Measurements from ENCODE around the gene LLGL1. TPM values are rescaled to one million over a fixed set of nuclear protein-coding genes. Genes with fewer than 3 reads are reported as not detected.

LLGL1 gene
- total and polyA plus RNA-seq, 5 donors, result 8.6 to 13.9 (median 12.0) TPM

DNA sequence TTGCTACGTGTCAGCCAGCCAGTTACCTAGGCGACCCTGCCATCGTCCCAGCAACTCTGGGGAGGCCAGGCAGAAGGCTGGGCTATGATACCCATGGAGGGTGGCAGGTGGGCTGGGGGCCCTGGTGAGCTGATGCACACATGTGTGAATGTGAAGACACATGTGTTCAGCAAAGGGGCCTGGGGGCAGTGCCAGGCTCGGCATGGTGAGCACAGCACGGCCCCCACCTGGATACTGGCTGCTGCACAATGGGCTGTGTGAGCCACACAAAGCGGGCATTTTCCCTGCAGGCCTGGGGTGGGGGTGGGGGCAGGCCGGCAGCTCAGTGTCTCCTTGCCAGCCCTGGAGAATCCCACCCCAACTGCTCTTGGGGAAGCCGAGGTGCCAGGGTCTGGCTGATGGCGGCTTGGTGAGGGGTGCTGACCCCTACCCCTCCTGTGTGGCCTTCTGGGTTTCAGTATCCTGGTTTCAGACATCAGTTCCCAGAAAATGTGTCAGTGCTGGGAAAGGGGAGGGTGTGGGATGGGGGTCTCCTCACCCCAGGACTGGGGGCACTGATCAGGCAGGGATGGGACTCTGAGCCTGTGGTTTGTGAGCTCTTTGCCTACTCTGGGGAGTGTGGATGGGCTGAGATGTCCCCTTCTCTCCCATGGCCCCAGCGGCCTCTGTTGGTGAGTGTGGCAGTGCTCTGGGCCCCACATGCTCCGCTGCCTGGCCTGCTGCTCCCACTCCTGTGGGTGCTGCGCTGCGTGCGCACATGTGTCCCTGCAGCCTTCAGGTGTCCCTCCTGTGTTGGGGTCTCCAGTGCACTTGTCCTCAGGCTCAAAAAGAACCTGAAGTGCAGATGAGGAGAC lies 5.1 kb downstream of the LLGL1 start:
- Histone ChIP-seq H3K27ac (ENCODE audit: low read length) (no peak overlapping the region), H3K4me3 (ENCODE audit: low read length) (no peak overlapping the region), H3K27me3 (ENCODE audit: control insufficient read depth, insufficient read depth) (no peaks in the 10 kb centered on the region), H3K9me3 (ENCODE audit: control insufficient read depth, low read length) (no peaks in the 10 kb centered on the region), H3K4me1 (ENCODE audit: control insufficient read depth, insufficient read depth, low read length) (no peaks in the 10 kb centered on the region)
- WGBS, result 79% methylated on average over 14 of the region's 14 CpGs
- intact Hi-C loops (cut with DNase I), result no loop called here
- DNase-seq, result peak in 1 of 3 donors; percentile 40
- ATAC-seq, result no peak

- intact Hi-C loops (cut with DNase I), result no loop called here
- Histone ChIP-seq H3K27me3 (ENCODE audit: control insufficient read depth, insufficient read depth) (no peaks in the 10 kb centered on the region), H3K4me1 (ENCODE audit: control insufficient read depth, insufficient read depth, low read length) (no peaks in the 10 kb centered on the region), H3K27ac (ENCODE audit: low read length) (no peak overlapping the region), H3K9me3 (ENCODE audit: control insufficient read depth, low read length) (no peaks in the 10 kb centered on the region), H3K4me3 (ENCODE audit: low read length) (no peak overlapping the region)
- ATAC-seq, result no peak
- 63% methylated on average over 9 of the region's 9 CpGs for WGBS
- DNase-seq, result no peak
These were observed 5.7 kb downstream of the LLGL1 start for GRCh38 chr17:18231164-18231563.

DNA sequence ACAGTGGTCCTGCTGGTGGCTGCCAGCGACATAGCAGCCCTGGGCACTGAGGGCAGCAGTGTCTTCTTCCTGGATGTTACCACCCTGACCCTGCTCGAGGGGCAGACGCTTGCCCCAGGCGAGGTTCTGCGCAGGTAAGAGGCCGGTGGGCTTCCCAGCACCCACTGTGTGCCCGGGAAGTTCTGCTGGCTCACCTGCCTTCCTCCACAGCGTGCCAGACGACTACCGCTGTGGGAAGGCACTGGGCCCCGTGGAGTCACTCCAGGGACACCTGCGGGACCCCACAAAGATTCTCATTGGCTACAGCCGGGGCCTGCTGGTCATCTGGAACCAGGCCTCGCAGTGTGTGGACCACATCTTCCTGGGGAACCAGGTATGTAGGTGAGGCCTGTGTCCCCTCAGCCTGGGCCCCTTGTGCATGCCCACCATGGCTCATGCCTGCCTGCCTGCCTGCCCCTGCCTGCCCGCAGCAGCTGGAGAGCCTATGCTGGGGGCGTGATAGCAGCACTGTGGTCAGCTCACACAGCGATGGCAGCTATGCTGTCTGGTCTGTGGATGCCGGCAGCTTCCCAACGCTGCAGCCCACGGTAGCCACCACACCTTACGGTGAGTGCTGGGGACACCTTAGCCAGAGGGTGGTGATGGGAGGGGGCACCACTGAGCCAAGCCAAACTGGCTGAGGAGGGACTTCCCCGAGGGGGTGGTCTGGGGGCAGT lies 8.5 kb downstream of the LLGL1 start:
- ATAC-seq (no peak), DNase-seq (no peak)
- Histone ChIP-seq H3K4me1 (ENCODE audit: control insufficient read depth, insufficient read depth, low read length) (no peaks in the 10 kb centered on the region), H3K4me3 (ENCODE audit: low read length) (no peak overlapping the region), H3K27me3 (ENCODE audit: control insufficient read depth, insufficient read depth) (no peaks in the 10 kb centered on the region), H3K9me3 (ENCODE audit: control insufficient read depth, low read length) (no peaks in the 10 kb centered on the region), H3K27ac (ENCODE audit: low read length) (no peak overlapping the region)
- 94% methylated on average over 22 of the region's 22 CpGs for WGBS
- intact Hi-C loops (cut with DNase I), result no loop called here

DNA sequence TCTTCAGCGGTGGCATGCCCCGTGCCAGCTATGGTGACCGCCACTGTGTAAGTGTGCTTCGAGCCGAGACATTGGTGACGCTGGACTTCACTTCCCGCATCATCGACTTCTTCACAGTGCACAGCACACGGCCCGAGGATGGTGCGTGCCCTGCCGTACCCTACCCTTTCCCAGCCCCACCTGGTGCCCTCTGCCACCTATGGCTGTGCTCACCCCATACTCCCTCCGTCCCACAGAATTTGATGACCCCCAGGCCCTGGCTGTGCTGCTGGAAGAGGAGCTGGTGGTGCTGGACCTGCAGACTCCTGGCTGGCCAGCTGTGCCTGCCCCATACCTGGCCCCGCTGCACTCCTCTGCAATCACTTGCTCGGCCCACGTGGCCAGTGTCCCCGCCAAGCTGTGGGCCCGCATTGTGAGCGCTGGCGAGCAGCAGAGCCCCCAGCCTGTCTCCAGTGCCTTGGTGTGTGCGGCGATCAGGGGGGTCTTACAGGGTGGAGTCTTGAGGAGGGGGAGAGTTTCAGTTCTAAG lies 9.5 kb downstream of the LLGL1 start:
- H3K4me3 ChIP-seq (ENCODE audit: low read length), result no peak overlapping the region

DNA sequence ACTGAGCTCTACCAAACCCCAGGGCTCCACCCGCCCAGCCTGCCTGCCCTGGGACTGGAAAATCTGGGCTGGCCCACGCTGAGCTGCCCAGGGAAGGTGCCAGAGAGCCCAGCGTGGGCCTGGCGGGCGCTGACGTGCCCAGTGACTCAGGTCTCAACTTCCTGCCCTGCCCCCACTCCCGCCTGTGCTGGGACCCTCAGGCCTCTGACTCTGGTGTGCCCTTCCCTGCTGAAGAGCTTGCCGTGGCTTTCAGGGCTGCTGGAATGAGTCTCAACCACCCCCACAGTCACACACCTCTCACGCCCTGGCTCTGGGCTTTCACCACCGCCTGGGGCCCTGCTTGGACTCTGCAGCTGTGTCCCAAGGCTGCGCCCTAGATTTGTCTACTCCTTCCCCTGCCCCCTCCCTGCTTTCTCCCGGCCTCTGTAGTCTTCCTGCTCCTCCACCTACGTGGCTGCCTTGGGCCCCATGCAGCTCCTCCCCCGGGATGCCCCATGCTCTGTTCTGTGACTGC lies 10.4 kb downstream of the LLGL1 start:
- ATAC-seq, result peak; percentile 3 to 55
- intact Hi-C loops (cut with DNase I), result no loop called here
- Histone ChIP-seq H3K9me3 (ENCODE audit: control insufficient read depth, low read length) (no peaks in the 10 kb centered on the region), H3K27ac (ENCODE audit: low read length) (no peak overlapping the region), H3K27me3 (ENCODE audit: control insufficient read depth, insufficient read depth) (no peaks in the 10 kb centered on the region), H3K4me1 (ENCODE audit: control insufficient read depth, insufficient read depth, low read length) (no peaks in the 10 kb centered on the region), H3K4me3 (ENCODE audit: low read length) (no peak overlapping the region)
- 68% methylated on average over 14 of the region's 14 CpGs for WGBS
- peak in 2 of 3 donors; percentile 63 to 72 for DNase-seq

More for the DNA sequence above, 9.5 kb downstream of the LLGL1 start:
- no peak for ATAC-seq
- WGBS, result 94% methylated on average over 22 of the region's 22 CpGs
- no peaks in the 10 kb centered on the region for H3K27me3 ChIP-seq (ENCODE audit: control insufficient read depth, insufficient read depth)
- H3K27ac ChIP-seq (ENCODE audit: low read length), result no peak overlapping the region
- no peak for DNase-seq
- H3K9me3 ChIP-seq (ENCODE audit: control insufficient read depth, low read length), result no peaks in the 10 kb centered on the region
- H3K4me1 ChIP-seq (ENCODE audit: control insufficient read depth, insufficient read depth, low read length), result no peaks in the 10 kb centered on the region
- intact Hi-C loops (cut with DNase I), result no loop called here

GRCh38 chr17:18236494-18236893 lies 11.1 kb downstream of the LLGL1 start:
- Histone ChIP-seq H3K9me3 (ENCODE audit: control insufficient read depth, low read length) (no peaks in the 10 kb centered on the region), H3K4me1 (ENCODE audit: control insufficient read depth, insufficient read depth, low read length) (no peaks in the 10 kb centered on the region), H3K27me3 (ENCODE audit: control insufficient read depth, insufficient read depth) (no peaks in the 10 kb centered on the region), H3K27ac (ENCODE audit: low read length) (no peak overlapping the region), H3K4me3 (ENCODE audit: low read length) (no peak overlapping the region)
- no peak for ATAC-seq
- 88% methylated on average over 18 of the region's 18 CpGs for WGBS
- intact Hi-C loops (cut with DNase I), result no loop called here
- DNase-seq, result no peak

DNA sequence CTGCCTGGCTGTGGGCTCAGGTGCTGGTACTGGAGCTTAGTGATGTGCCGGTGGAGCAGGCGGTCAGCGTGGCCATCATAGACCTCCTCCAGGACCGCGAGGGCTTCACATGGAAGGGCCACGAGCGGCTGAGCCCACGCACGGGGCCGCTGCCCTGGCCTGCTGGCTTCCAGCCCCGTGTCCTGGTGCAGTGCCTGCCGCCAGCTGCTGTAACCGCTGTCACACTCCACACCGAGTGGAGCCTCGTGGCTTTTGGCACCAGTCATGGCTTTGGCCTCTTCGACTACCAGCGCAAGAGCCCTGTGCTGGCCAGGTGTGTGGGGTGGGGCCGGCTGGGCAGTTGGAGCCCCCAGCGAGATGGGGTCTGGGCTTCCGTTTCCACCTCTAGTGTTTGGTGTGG lies 12.0 kb downstream of the LLGL1 start:
- intact Hi-C loops (cut with DNase I), result no loop called here
- H3K27ac ChIP-seq (ENCODE audit: low read length), result no peak overlapping the region
- no peaks in the 10 kb centered on the region for H3K27me3 ChIP-seq (ENCODE audit: control insufficient read depth, insufficient read depth)
- no peak overlapping the region for H3K4me3 ChIP-seq (ENCODE audit: low read length)
- ATAC-seq, result no peak
- 89% methylated on average over 20 of the region's 20 CpGs for WGBS
- H3K9me3 ChIP-seq (ENCODE audit: control insufficient read depth, low read length), result no peaks in the 10 kb centered on the region
- H3K4me1 ChIP-seq (ENCODE audit: control insufficient read depth, insufficient read depth, low read length), result no peaks in the 10 kb centered on the region
- no peak for DNase-seq

- Histone ChIP-seq H3K4me1 (ENCODE audit: control insufficient read depth, insufficient read depth, low read length) (no peaks in the 10 kb centered on the region), H3K27ac (ENCODE audit: low read length) (no peak overlapping the region), H3K27me3 (ENCODE audit: control insufficient read depth, insufficient read depth) (no peaks in the 10 kb centered on the region), H3K4me3 (ENCODE audit: low read length) (no peak overlapping the region), H3K9me3 (ENCODE audit: control insufficient read depth, low read length) (no peaks in the 10 kb centered on the region)
- ATAC-seq, result no peak
- intact Hi-C loops (cut with DNase I), result no loop called here
- WGBS, result 93% methylated on average over 18 of the region's 18 CpGs
- DNase-seq, result no peak
These were observed 12.9 kb downstream of the LLGL1 start for GRCh38 chr17:18238299-18238698.

DNA sequence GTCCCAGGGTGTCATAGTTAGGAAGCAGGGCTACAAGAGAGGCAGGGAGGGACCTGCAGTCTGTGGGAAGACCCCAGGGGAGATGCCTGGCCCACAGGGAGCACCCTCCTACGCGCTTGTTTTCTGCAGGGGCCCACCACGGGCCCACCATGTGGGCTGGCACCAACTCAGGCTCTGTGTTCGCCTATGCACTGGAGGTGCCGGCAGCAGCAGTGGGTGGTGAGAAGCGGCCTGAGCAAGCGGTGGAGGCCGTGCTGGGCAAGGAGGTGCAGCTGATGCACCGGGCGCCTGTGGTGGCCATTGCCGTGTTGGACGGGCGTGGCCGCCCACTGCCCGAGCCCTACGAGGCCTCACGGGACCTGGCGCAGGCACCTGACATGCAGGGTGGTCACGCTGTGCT lies 15.0 kb downstream of the LLGL1 start:
- H3K4me1 ChIP-seq (ENCODE audit: control insufficient read depth, insufficient read depth, low read length), result no peaks in the 10 kb centered on the region
- H3K27me3 ChIP-seq (ENCODE audit: control insufficient read depth, insufficient read depth), result no peaks in the 10 kb centered on the region
- no peak overlapping the region for H3K27ac ChIP-seq (ENCODE audit: low read length)
- no peaks in the 10 kb centered on the region for H3K9me3 ChIP-seq (ENCODE audit: control insufficient read depth, low read length)
- no peak for ATAC-seq
- 93% methylated on average over 19 of the region's 19 CpGs for WGBS
- DNase-seq, result no peak
- intact Hi-C loops (cut with DNase I), result no loop called here
- H3K4me3 ChIP-seq (ENCODE audit: low read length), result no peak overlapping the region

GRCh38 chr17:18241229-18241871 lies 15.9 kb downstream of the LLGL1 start:
- Histone ChIP-seq H3K27ac (ENCODE audit: low read length) (no peak overlapping the region), H3K4me1 (ENCODE audit: control insufficient read depth, insufficient read depth, low read length) (no peaks in the 10 kb centered on the region), H3K4me3 (ENCODE audit: low read length) (no peak overlapping the region), H3K27me3 (ENCODE audit: control insufficient read depth, insufficient read depth) (no peaks in the 10 kb centered on the region), H3K9me3 (ENCODE audit: control insufficient read depth, low read length) (no peaks in the 10 kb centered on the region)
- DNase-seq, result no peak
- intact Hi-C loops (cut with DNase I), result no loop called here
- 89% methylated on average over 28 of the region's 28 CpGs for WGBS
- ATAC-seq, result no peak

All from right cardiac atrium (tissue), 5 donors.